Esophagus squamous epithelium (tissue), 5 donors: Measurements from ENCODE around the gene NACA. TPM values are rescaled to one million over a fixed set of nuclear protein-coding genes. Genes with fewer than 3 reads are reported as not detected.
"Not testable (repeated sequence)": the region's sequence is repeated elsewhere in the genome, so short reads cannot be mapped to it uniquely, and the experiment has no call there.

ENCODE experiments used
- DNase-seq: peaks from one replicate; lab custom pipeline; 2025; lab: John Stamatoyannopoulos, UW
- H3K27ac ChIP-seq, 4 donors: fragments of 200-600 bp; sonication (generic); one replicate each; pipeline ENCODE4 v1.5.1; 2016 to 2019; ENCODE audit warnings: mild to moderate bottlenecking in 1 of 4
- H3K27me3 ChIP-seq, 4 donors: fragments of 200-600 bp; sonication (generic); 1 replicate in 3 of 4; 2 replicates in 1 of 4; pipeline versions ENCODE4 v1.5.1 to v1.6.0; 2017 to 2021; ENCODE audit warnings: antibody characterized with exemption in 1 of 4
- H3K36me3 ChIP-seq, 3 donors: fragments of 200-600 bp; sonication (generic); one replicate each; pipeline ENCODE4 v1.5.1; 2016 to 2019
- H3K4me1 ChIP-seq, 3 donors: fragments of 200-600 bp; sonication (generic); one replicate each; pipeline ENCODE4 v1.5.1; 2017 to 2019
- H3K4me3 ChIP-seq, 4 donors: fragments of 200-600 bp; sonication (generic); 1 replicate in 3 of 4; 2 replicates in 1 of 4; pipeline ENCODE4 v1.5.1; 2016 to 2019; ENCODE audit warnings: mild to moderate bottlenecking in 2 of 4, moderate library complexity in 1 of 4
- H3K9me3 ChIP-seq, 3 donors: fragments of 200-600 bp; sonication (generic); one replicate each; pipeline ENCODE4 v1.5.1; 2016 to 2019
- CTCF ChIP-seq, 6 experiments: fragments of 450-650 bp in 4 of 6; fragments of 200-600 bp in 2 of 6; sonication (generic) in 2 of 6; IDR thresholded peaks; one replicate each; pipeline ENCODE4 v1.5.1; 2016 to 2019; ENCODE audit warnings: antibody characterized with exemption in 6 of 6, mild to moderate bottlenecking in 4 of 6, moderate library complexity in 4 of 6
- POLR2A ChIP-seq, 4 donors: fragments of 450-650 bp; IDR thresholded peaks; one replicate each; pipeline ENCODE4 v1.6.1; 2017; ENCODE audit warnings: antibody characterized with exemption in 4 of 4, mild to moderate bottlenecking in 4 of 4, moderate library complexity in 3 of 4
- WGBS, 2 donors: methylation state at CpG; one replicate each; pipeline ENCODE4 v1.1.5; 2018; 5-methylcytosine and 5-hydroxymethylcytosine counted together
- intact Hi-C: fragments of 100-400 bp; cut with DNase I; formaldehyde crosslinking; loops from one replicate; pipeline ENCODE4 v1.15.0; 2022
- total RNA-seq, 4 donors: library from RNA; depleted of rRNA; stranded (reverse); fragments of >200 nt; gene quantifications; one replicate each; pipeline ENCODE4 v1.1.0, GENCODE V29; 2016
- donor health status: DM: yes; HTN: yes; CAD: no.

The NACA gene
- total RNA-seq, 4 donors from 2014 or later: 1,083 to 1,907 (median 1,546) TPM

DNA sequence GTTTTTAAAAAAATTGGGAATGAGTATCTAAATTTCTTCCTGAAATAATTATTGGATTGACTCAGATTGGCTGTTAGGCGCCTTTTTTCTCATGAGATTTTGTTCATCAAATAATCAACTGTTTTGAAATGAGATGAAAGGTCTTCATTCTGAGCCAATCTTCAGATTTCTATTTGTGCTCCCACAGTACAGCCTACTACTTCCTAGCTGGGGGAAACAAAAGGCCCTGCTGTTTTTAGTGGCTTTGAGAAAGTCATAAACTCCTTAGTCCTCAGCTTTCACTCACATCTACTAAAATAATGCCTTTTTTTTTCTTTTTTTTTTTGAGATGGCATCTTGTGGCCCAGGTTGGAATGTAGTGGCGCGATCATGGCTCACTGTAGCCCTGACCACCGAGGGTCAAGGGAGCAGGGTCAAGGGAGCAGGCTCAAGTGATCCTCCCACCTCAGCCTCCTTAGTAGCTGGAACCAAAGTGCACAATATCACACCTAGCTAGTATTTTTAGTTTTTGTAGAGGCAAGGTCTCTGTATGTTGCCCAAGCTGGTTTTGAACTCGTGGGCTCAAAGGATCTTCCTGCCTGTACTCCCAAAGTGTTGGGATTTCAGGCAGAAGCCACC lies 15.2 kb downstream of the NACA start:
- WGBS, 2 donors: 74 to 91% methylated on average over 4 to 5 of the region's 5 CpGs
- no peak for DNase-seq
- Histone ChIP-seq H3K27me3 (no peaks in the 10 kb centered on the region), H3K9me3 (no peaks in the 10 kb centered on the region), H3K4me3 (no peak overlapping the region), H3K36me3 (peaks cover 15 to 42% (median 32%) of the 10 kb centered on the region in 3 donors), H3K4me1 (peaks cover 4 to 14% (median 4%) of the 10 kb centered on the region in 3 donors), H3K27ac (no peak overlapping the region)
- intact Hi-C loops: no loop called here
- TF ChIP-seq CTCF (IDR thresholded peaks at IDR 0.05): no peak
- TF ChIP-seq POLR2A (IDR thresholded peaks at IDR 0.05): no peak

GRCh38 chr12:56704522-56704921 lies 20.6 kb downstream of the NACA start:
- WGBS, 2 donors: 55 to 70% methylated on average over 4 to 5 of the region's 5 CpGs

DNA sequence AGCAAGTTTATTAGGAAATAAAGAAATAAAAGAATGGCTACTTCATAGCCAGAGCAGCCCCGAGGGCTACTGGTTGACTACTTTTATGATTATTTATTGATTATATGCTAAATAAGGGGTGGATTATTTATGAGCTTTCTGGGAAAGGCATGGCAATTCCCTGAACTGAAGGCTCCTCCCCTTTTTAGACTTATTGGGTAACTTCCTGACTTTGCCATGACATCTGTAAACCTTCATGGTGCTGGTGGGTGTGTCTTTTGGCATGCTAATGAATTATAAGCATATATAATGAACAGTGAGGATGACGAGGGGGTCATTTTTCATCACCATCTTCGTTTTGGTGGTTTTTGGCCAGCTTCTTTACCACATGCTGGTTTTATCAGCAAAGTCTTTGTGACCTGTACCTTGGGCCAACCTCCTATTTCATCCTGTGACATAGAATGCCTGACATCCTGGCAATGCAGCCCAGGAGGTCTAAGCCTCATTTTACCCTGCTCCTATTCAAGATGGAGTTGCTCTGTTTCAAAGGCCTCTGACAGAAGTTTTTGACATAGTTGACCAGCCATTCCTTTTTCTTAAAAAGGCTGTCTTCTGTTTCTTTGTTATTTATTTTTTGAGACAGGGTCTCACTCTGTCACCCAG lies 26.0 kb downstream of the NACA start:
- WGBS, 2 donors: 64 to 68% methylated on average over 3 of the region's 3 CpGs
- Histone ChIP-seq H3K27me3 (no peaks in the 10 kb centered on the region), H3K27ac (no peak overlapping the region), H3K9me3 (no peaks in the 10 kb centered on the region), H3K4me3 (no peak overlapping the region), H3K4me1 (no peaks in the 10 kb centered on the region), H3K36me3 (no peaks in the 10 kb centered on the region)
- no peak for DNase-seq
- TF ChIP-seq POLR2A (IDR thresholded peaks at IDR 0.05): no peak
- TF ChIP-seq CTCF (IDR thresholded peaks at IDR 0.05): no peak
- intact Hi-C loops: no loop called here

More at GRCh38 chr12:56704522-56704921, 20.6 kb downstream of the NACA start:
- H3K27me3 ChIP-seq, H3K4me3 ChIP-seq, DNase-seq, H3K36me3 ChIP-seq, intact Hi-C loops, H3K4me1 ChIP-seq, H3K27ac ChIP-seq, H3K9me3 ChIP-seq: not testable (repeated sequence)

- Histone ChIP-seq H3K4me1 (no peaks in the 10 kb centered on the region), H3K27me3 (no peaks in the 10 kb centered on the region), H3K4me3 (no peak overlapping the region), H3K36me3 (no peaks in the 10 kb centered on the region), H3K9me3 (no peaks in the 10 kb centered on the region), H3K27ac (no peak overlapping the region)
- intact Hi-C loops: no loop called here
- TF ChIP-seq POLR2A (IDR thresholded peaks at IDR 0.05): no peak
- no peak for TF ChIP-seq CTCF (IDR thresholded peaks at IDR 0.05)
- WGBS, 2 donors: 70 to 74% methylated on average over 2 of the region's 2 CpGs
- no peak for DNase-seq
These were observed 29.6 kb downstream of the NACA start for GRCh38 chr12:56695327-56696101.

- 73 to 83% methylated on average over 5 of the region's 5 CpGs for WGBS, 2 donors
These were observed 30.9 kb downstream of the NACA start for GRCh38 chr12:56694161-56694560.

More at GRCh38 chr12:56694161-56694560, 30.9 kb downstream of the NACA start:
- Histone ChIP-seq H3K4me3 (no peak overlapping the region), H3K27ac (no peak overlapping the region), H3K36me3 (no peaks in the 10 kb centered on the region), H3K4me1 (peaks cover 0 to 6% (median 3%) of the 10 kb centered on the region in 3 donors), H3K9me3 (no peaks in the 10 kb centered on the region), H3K27me3 (no peaks in the 10 kb centered on the region)
- intact Hi-C loops: no loop called here
- no peak for TF ChIP-seq CTCF (IDR thresholded peaks at IDR 0.05)
- TF ChIP-seq POLR2A (IDR thresholded peaks at IDR 0.05): no peak
- no peak for DNase-seq
